ENCODE results near the gene SSRP1. TPM values are rescaled to one million over a fixed set of nuclear protein-coding genes. Genes with fewer than 3 reads are reported as not detected.

The SSRP1 gene
- total and polyA plus RNA-seq, 2 experiments from 2014 or later, result 205 to 216 TPM

- Mint-ChIP-seq H3K4me1 (peaks cover 42% of the 10 kb centered on the region), H3K27ac (no peak overlapping the region), H3K27me3 (ENCODE audit: insufficient read depth, low read depth, poor library complexity) (peaks cover 21% of the 10 kb centered on the region), H3K9me3 (no peaks in the 10 kb centered on the region; the same call in 2 of the 3 replicates), H3K4me3 (no peak overlapping the region), H3K36me3 (ENCODE audit: low read depth) (peaks cover 83% of the 10 kb centered on the region)
- TF ChIP-seq CREB1 (CRISPR knock-in tag; IDR thresholded peaks at IDR 0.05; ENCODE audit: low read depth) (no peak), ZNF331 (CRISPR knock-in tag; IDR thresholded peaks at IDR 0.05; ENCODE audit: low read depth) (no peak), STAT1 (IDR thresholded peaks at IDR 0.05; ENCODE audit: unreplicated experiment) (no peak), EZH2 (IDR thresholded peaks at IDR 0.05; ENCODE audit: low read depth, unreplicated experiment) (no peak)
- TF ChIP-seq, protein P1, sequence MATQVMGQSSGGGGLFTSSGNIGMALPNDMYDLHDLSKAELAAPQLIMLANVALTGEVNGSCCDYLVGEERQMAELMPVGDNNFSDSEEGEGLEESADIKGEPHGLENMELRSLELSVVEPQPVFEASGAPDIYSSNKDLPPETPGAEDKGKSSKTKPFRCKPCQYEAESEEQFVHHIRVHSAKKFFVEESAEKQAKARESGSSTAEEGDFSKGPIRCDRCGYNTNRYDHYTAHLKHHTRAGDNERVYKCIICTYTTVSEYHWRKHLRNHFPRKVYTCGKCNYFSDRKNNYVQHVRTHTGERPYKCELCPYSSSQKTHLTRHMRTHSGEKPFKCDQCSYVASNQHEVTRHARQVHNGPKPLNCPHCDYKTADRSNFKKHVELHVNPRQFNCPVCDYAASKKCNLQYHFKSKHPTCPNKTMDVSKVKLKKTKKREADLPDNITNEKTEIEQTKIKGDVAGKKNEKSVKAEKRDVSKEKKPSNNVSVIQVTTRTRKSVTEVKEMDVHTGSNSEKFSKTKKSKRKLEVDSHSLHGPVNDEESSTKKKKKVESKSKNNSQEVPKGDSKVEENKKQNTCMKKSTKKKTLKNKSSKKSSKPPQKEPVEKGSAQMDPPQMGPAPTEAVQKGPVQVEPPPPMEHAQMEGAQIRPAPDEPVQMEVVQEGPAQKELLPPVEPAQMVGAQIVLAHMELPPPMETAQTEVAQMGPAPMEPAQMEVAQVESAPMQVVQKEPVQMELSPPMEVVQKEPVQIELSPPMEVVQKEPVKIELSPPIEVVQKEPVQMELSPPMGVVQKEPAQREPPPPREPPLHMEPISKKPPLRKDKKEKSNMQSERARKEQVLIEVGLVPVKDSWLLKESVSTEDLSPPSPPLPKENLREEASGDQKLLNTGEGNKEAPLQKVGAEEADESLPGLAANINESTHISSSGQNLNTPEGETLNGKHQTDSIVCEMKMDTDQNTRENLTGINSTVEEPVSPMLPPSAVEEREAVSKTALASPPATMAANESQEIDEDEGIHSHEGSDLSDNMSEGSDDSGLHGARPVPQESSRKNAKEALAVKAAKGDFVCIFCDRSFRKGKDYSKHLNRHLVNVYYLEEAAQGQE (IDR thresholded peaks at IDR 0.05; ENCODE audit: unreplicated experiment), result no peak
- H3K9me2 ChIP-seq (ENCODE audit: insufficient read depth), result no peaks in the 10 kb centered on the region
- H3K4me3 ChIP-seq, result no peak overlapping the region
- peaks cover 48% of the 10 kb centered on the region for H3K79me2 ChIP-seq (replicated peaks; ENCODE audit: insufficient read depth)
- no peak overlapping the region for H2AFZ ChIP-seq
- no peak overlapping the region for H3K4me2 ChIP-seq
- H3K27me3 ChIP-seq (ENCODE audit: insufficient read depth), result no peaks in the 10 kb centered on the region
- no peak for DNase-seq (ENCODE audit: low spot score)
- H3K4me1 ChIP-seq (ENCODE audit: insufficient read depth), result peaks cover 2% of the 10 kb centered on the region
- peaks cover 2% of the 10 kb centered on the region; the same call in 1 of the 2 replicates for H3F3A ChIP-seq (replicated peaks; ENCODE audit: low read depth)
- no peak overlapping the region for H3K27ac ChIP-seq (ENCODE audit: low read depth)
- peaks cover 20% of the 10 kb centered on the region for H4K20me1 ChIP-seq (replicated peaks; ENCODE audit: insufficient read depth)
- ATAC-seq, result no peak
- peaks cover 27% of the 10 kb centered on the region for H3K36me3 ChIP-seq (ENCODE audit: insufficient read depth)
Measured at GRCh38 chr11:57305523-57305922, 30.2 kb downstream of the SSRP1 start.

GRCh38 chr11:57303990-57304579, 31.6 kb downstream of the SSRP1 start:
- peaks cover 31% of the 10 kb centered on the region for H3K36me3 ChIP-seq (ENCODE audit: insufficient read depth)
- no peak for ATAC-seq
- no peak overlapping the region for H2AFZ ChIP-seq
- no peak overlapping the region for H3K27ac ChIP-seq (ENCODE audit: low read depth)
- TF ChIP-seq ZNF114 (CRISPR knock-in tag; IDR thresholded peaks at IDR 0.05), result no peak
- TF ChIP-seq CREB1 (CRISPR knock-in tag; IDR thresholded peaks at IDR 0.05; ENCODE audit: low read depth), result no peak
- no peak for TF ChIP-seq EZH2 (IDR thresholded peaks at IDR 0.05; ENCODE audit: low read depth, unreplicated experiment)
- no peak for TF ChIP-seq STAT1 (IDR thresholded peaks at IDR 0.05; ENCODE audit: unreplicated experiment)
- no peak for TF ChIP-seq ETS1 (IDR thresholded peaks at IDR 0.05)
- H4K20me1 ChIP-seq (replicated peaks; ENCODE audit: insufficient read depth), result peaks cover 20% of the 10 kb centered on the region
- H3K4me3 ChIP-seq, result no peak overlapping the region
- H3K27ac Mint-ChIP-seq, result peak overlapping the region; percentile 71; the same call in 1 of the 2 replicates
- no peak for DNase-seq (ENCODE audit: low spot score)
- H3K4me3 Mint-ChIP-seq, result no peak overlapping the region
- no peaks in the 10 kb centered on the region for H3K9me2 ChIP-seq (ENCODE audit: insufficient read depth)
- H3K4me2 ChIP-seq, result no peak overlapping the region
- peaks cover 13% of the 10 kb centered on the region for H3K27me3 Mint-ChIP-seq (ENCODE audit: insufficient read depth, low read depth, poor library complexity)
- H3K4me1 Mint-ChIP-seq, result peaks cover 30% of the 10 kb centered on the region
- no peaks in the 10 kb centered on the region for H3K27me3 ChIP-seq (ENCODE audit: insufficient read depth)
- peaks cover 83% of the 10 kb centered on the region for H3K36me3 Mint-ChIP-seq (ENCODE audit: low read depth)
- no peaks in the 10 kb centered on the region for H3K4me1 ChIP-seq (ENCODE audit: insufficient read depth)
- H3K79me2 ChIP-seq (replicated peaks; ENCODE audit: insufficient read depth), result peaks cover 35% of the 10 kb centered on the region
- H3K9me3 Mint-ChIP-seq, result peaks cover 9% of the 10 kb centered on the region
- 0 out of 2 replicates have a peak, but pooled peaks cover 2% of the 10 kb centered on the region for H3F3A ChIP-seq (replicated peaks; ENCODE audit: low read depth)
